Measurements from ENCODE around the gene TTLL5.

TTLL5 gene

GRCh38 chr14:75927564-75928087, 266.6 kb downstream of the TTLL5 start:
- no peak for DNase-seq (ENCODE audit: low read depth)
- H3K4me3 ChIP-seq (ENCODE audit: low read length) = no peak overlapping the region
- no peak for TF ChIP-seq CTCF (IDR thresholded peaks at IDR 0.05; ENCODE audit: insufficient read depth, low read depth, low read length, missing control alignments)

GRCh38 chr14:75928690-75929181, 267.7 kb downstream of the TTLL5 start:
- DNase-seq (ENCODE audit: low read depth) = no peak
- H3K4me3 ChIP-seq (ENCODE audit: low read length) = no peak overlapping the region
- no peak for TF ChIP-seq CTCF (IDR thresholded peaks at IDR 0.05; ENCODE audit: insufficient read depth, low read depth, low read length, missing control alignments)

- no peak for DNase-seq (ENCODE audit: low read depth)
- TF ChIP-seq CTCF (IDR thresholded peaks at IDR 0.05; ENCODE audit: insufficient read depth, low read depth, low read length, missing control alignments) = no peak
- no peak overlapping the region for H3K4me3 ChIP-seq (ENCODE audit: low read length)
Observed at GRCh38 chr14:75933712-75934296, 272.8 kb downstream of the TTLL5 start.

GRCh38 chr14:75934998-75935628, 274.1 kb downstream of the TTLL5 start:
- H3K4me3 ChIP-seq (ENCODE audit: low read length) = no peak overlapping the region
- TF ChIP-seq CTCF (IDR thresholded peaks at IDR 0.05; ENCODE audit: insufficient read depth, low read depth, low read length, missing control alignments) = no peak
- no peak for DNase-seq (ENCODE audit: low read depth)

- peak; percentile 7 for DNase-seq (ENCODE audit: low read depth)
- no peak overlapping the region for H3K4me3 ChIP-seq (ENCODE audit: low read length)
- TF ChIP-seq CTCF (IDR thresholded peaks at IDR 0.05; ENCODE audit: insufficient read depth, low read depth, low read length, missing control alignments) = no peak
Observed at GRCh38 chr14:75939200-75939599, 278.2 kb downstream of the TTLL5 start.

GRCh38 chr14:75941030-75941429, 280.0 kb downstream of the TTLL5 start:
- no peak overlapping the region for H3K4me3 ChIP-seq (ENCODE audit: low read length)
- TF ChIP-seq CTCF (IDR thresholded peaks at IDR 0.05; ENCODE audit: insufficient read depth, low read depth, low read length, missing control alignments) = no peak
- DNase-seq (ENCODE audit: low read depth) = no peak
